Measurements from ENCODE around the gene TSHZ2.
"Not testable (repeated sequence)": the region's sequence is repeated elsewhere in the genome, so short reads cannot be mapped to it uniquely, and the experiment has no call there.

TSHZ2 gene

GRCh38 chr20:53413845-53414244 lies 441.7 kb downstream of the TSHZ2 start:
- DNase-seq (ENCODE audit: low spot score) = not testable (repeated sequence)

- DNase-seq (ENCODE audit: low spot score) = no peak
These were observed 447.7 kb downstream of the TSHZ2 start for GRCh38 chr20:53419693-53420460.

- DNase-seq (ENCODE audit: low spot score) = no peak
These were observed 449.2 kb downstream of the TSHZ2 start for GRCh38 chr20:53421343-53421742.

- DNase-seq (ENCODE audit: low spot score) = no peak
These were observed 449.9 kb downstream of the TSHZ2 start for GRCh38 chr20:53422039-53422438.

GRCh38 chr20:53423587-53424146 lies 451.5 kb downstream of the TSHZ2 start:
- no peak for DNase-seq (ENCODE audit: low spot score)

- no peak for DNase-seq (ENCODE audit: low spot score)
These were observed 453.3 kb downstream of the TSHZ2 start for GRCh38 chr20:53425481-53425880.

- no peak for DNase-seq (ENCODE audit: low spot score)
These were observed 453.8 kb downstream of the TSHZ2 start for GRCh38 chr20:53425941-53426340.

GRCh38 chr20:53426766-53427312 lies 454.7 kb downstream of the TSHZ2 start:
- no peak for DNase-seq (ENCODE audit: low spot score)

- DNase-seq (ENCODE audit: low spot score) = no peak
These were observed 455.8 kb downstream of the TSHZ2 start for GRCh38 chr20:53427951-53428350.

- DNase-seq (ENCODE audit: low spot score) = no peak
These were observed 456.4 kb downstream of the TSHZ2 start for GRCh38 chr20:53428588-53428987.

GRCh38 chr20:53428996-53429395 lies 456.8 kb downstream of the TSHZ2 start:
- DNase-seq (ENCODE audit: low spot score) = no peak

GRCh38 chr20:53434662-53435061 lies 462.5 kb downstream of the TSHZ2 start:
- DNase-seq (ENCODE audit: low spot score) = no peak

- DNase-seq (ENCODE audit: low spot score) = not testable (repeated sequence)
These were observed 464.8 kb downstream of the TSHZ2 start for GRCh38 chr20:53436927-53437326.

- no peak for DNase-seq (ENCODE audit: low spot score)
These were observed 466.2 kb downstream of the TSHZ2 start for GRCh38 chr20:53438368-53438767.

- no peak for DNase-seq (ENCODE audit: low spot score)
These were observed 466.9 kb downstream of the TSHZ2 start for GRCh38 chr20:53439046-53439445.

- DNase-seq (ENCODE audit: low spot score) = no peak
These were observed 467.5 kb downstream of the TSHZ2 start for GRCh38 chr20:53439616-53440015.

GRCh38 chr20:53444401-53445149 lies 472.4 kb downstream of the TSHZ2 start:
- DNase-seq (ENCODE audit: low spot score) = no peak

GRCh38 chr20:53445321-53445731 lies 473.2 kb downstream of the TSHZ2 start:
- DNase-seq (ENCODE audit: low spot score) = no peak

GRCh38 chr20:53445932-53446331 lies 473.8 kb downstream of the TSHZ2 start:
- DNase-seq (ENCODE audit: low spot score) = no peak

- no peak for DNase-seq (ENCODE audit: low spot score)
These were observed 475.2 kb downstream of the TSHZ2 start for GRCh38 chr20:53447316-53447715.

- no peak for DNase-seq (ENCODE audit: low spot score)
These were observed 476.3 kb downstream of the TSHZ2 start for GRCh38 chr20:53448426-53448825.

GRCh38 chr20:53448875-53449274 lies 476.7 kb downstream of the TSHZ2 start:
- no peak for DNase-seq (ENCODE audit: low spot score)

GRCh38 chr20:53453076-53453475 lies 480.9 kb downstream of the TSHZ2 start:
- no peak for DNase-seq (ENCODE audit: low spot score)
